Astrocyte (in vitro differentiated cells and primary cell): Measurements from ENCODE around the gene ARID3C. TPM values are rescaled to one million over a fixed set of nuclear protein-coding genes. Genes with fewer than 3 reads are reported as not detected.
A peak's percentile ranks its signal among the peaks of the same experiment; 100 is the strongest.

Source experiments
- DNase-seq: peaks from one replicate; pipeline ENCODE4 v3.0.0-alpha.2; 2010; ENCODE audit warnings: low read depth
- FAIRE-seq: peaks from 2 replicates; lab custom pipeline; 2011; peaks lifted over from hg19 to GRCh38; lab: Jason Lieb, UNC
- H2AFZ ChIP-seq: 2 replicates; pipeline ENCODE4 v1.6.0; 2012; ENCODE audit warnings: low read depth, low read length, inconsistent platforms
- H3K27ac ChIP-seq: 2 replicates; pipeline ENCODE4 v1.5.1; 2011; ENCODE audit warnings: low read depth, low read length, inconsistent platforms
- H3K27me3 ChIP-seq: 2 replicates; pipeline ENCODE4 v1.6.0; 2011; ENCODE audit warnings: low read length, inconsistent platforms; ENCODE audit not compliant: insufficient read depth
- H3K36me3 ChIP-seq: 2 replicates; pipeline ENCODE4 v1.5.1; 2011; ENCODE audit warnings: low read length, inconsistent platforms; ENCODE audit not compliant: insufficient read depth
- H3K4me1 ChIP-seq: 2 replicates; pipeline ENCODE4 v1.5.1; 2011; ENCODE audit warnings: low read length, inconsistent platforms; ENCODE audit not compliant: insufficient read depth
- H3K4me2 ChIP-seq: 2 replicates; pipeline ENCODE4 v1.6.0; 2012; ENCODE audit warnings: low read length, inconsistent platforms
- H3K4me3 ChIP-seq: 2 replicates; pipeline ENCODE4 v1.5.1; 2011; ENCODE audit warnings: low read depth, mild to moderate bottlenecking, low read length, inconsistent platforms; ENCODE audit not compliant: insufficient read depth
- H3K79me2 ChIP-seq: 2 replicates; pipeline ENCODE4 v1.6.0; 2012; ENCODE audit warnings: mild to moderate bottlenecking, low read length, inconsistent platforms; ENCODE audit not compliant: insufficient read depth
- H3K9ac ChIP-seq: 2 replicates; pipeline ENCODE4 v1.6.0; 2012; ENCODE audit warnings: mild to moderate bottlenecking, low read length, inconsistent platforms
- H3K9me3 ChIP-seq: 2 replicates; pipeline ENCODE4 v1.5.1; 2012; ENCODE audit warnings: low read depth, mild to moderate bottlenecking, low read length, inconsistent platforms; ENCODE audit not compliant: insufficient read depth
- H4K20me1 ChIP-seq: 2 replicates; pipeline ENCODE4 v1.6.0; 2012; ENCODE audit warnings: low read length, inconsistent platforms; ENCODE audit not compliant: insufficient read depth
- H3K27ac Mint-ChIP-seq: one replicate; pipeline ENCODE4 v1.8.0; 2021; ENCODE audit warnings: mild to moderate bottlenecking, mixed read lengths; ENCODE audit not compliant: unreplicated experiment
- H3K27me3 Mint-ChIP-seq: one replicate; pipeline ENCODE4 v1.8.0; 2021; ENCODE audit warnings: low read depth, mixed read lengths; ENCODE audit not compliant: unreplicated experiment
- H3K36me3 Mint-ChIP-seq: one replicate; pipeline ENCODE4 v1.8.0; 2021; ENCODE audit warnings: low read depth, mixed read lengths; ENCODE audit not compliant: unreplicated experiment
- H3K4me1 Mint-ChIP-seq: one replicate; pipeline ENCODE4 v1.8.0; 2021; ENCODE audit warnings: low read depth, mixed read lengths; ENCODE audit not compliant: unreplicated experiment
- H3K4me3 Mint-ChIP-seq: one replicate; pipeline ENCODE4 v1.8.0; 2021; ENCODE audit warnings: mild to moderate bottlenecking, moderate library complexity, mixed read lengths; ENCODE audit not compliant: unreplicated experiment
- H3K9me3 Mint-ChIP-seq: one replicate; pipeline ENCODE4 v1.8.0; 2021; ENCODE audit warnings: mild to moderate bottlenecking, mixed read lengths; ENCODE audit not compliant: unreplicated experiment
- CTCF ChIP-seq: IDR thresholded peaks from 2 replicates; pipeline ENCODE4 v1.5.1; 2011; ENCODE audit warnings: low read depth, mild to moderate bottlenecking, inconsistent platforms, low read length, moderate library complexity; ENCODE audit not compliant: insufficient read depth
- EZH2 ChIP-seq: IDR thresholded peaks from 2 replicates; pipeline ENCODE4 v1.6.1; 2012; ENCODE audit warnings: mild to moderate bottlenecking, low read length, inconsistent platforms; ENCODE audit not compliant: insufficient read depth
- total RNA-seq: library from RNA; stranded (reverse); gene quantifications from 2 replicates; pipeline ENCODE4 v1.2.1, GENCODE V29; 2021

ARID3C gene
- total RNA-seq, 1 donor from 2014 or later: 0.16 TPM

- H2AFZ ChIP-seq: no peak overlapping the region
- H3K36me3 ChIP-seq: no peaks in the 10 kb centered on the region
- DNase-seq (no peak), FAIRE-seq (no peak)
- Mint-ChIP-seq H3K27me3 (peaks cover 37% of the 10 kb centered on the region), H3K9me3 (no peaks in the 10 kb centered on the region), H3K4me1 (peaks cover 25% of the 10 kb centered on the region), H3K36me3 (no peaks in the 10 kb centered on the region), H3K27ac (peak overlapping the region; percentile 8), H3K4me3 (peak overlapping the region; percentile 23)
- H3K9me3 ChIP-seq: no peaks in the 10 kb centered on the region
- no peak overlapping the region for H3K4me2 ChIP-seq
- no peak overlapping the region for H3K9ac ChIP-seq
- H3K79me2 ChIP-seq: no peaks in the 10 kb centered on the region
- H3K4me3 ChIP-seq: no peak overlapping the region
- H4K20me1 ChIP-seq: peaks cover 15% of the 10 kb centered on the region
- no peak for TF ChIP-seq CTCF
- no peak for TF ChIP-seq EZH2
- H3K27me3 ChIP-seq: peaks cover 64% of the 10 kb centered on the region
- H3K27ac ChIP-seq: no peak overlapping the region
- H3K4me1 ChIP-seq: peaks cover 4% of the 10 kb centered on the region
Observed at GRCh38 chr9:34579104-34579807, 49.6 kb downstream of the ARID3C start.

- Mint-ChIP-seq H3K27ac (peak overlapping the region; percentile 68), H3K4me1 (peaks cover 28% of the 10 kb centered on the region), H3K36me3 (no peaks in the 10 kb centered on the region), H3K9me3 (no peaks in the 10 kb centered on the region), H3K27me3 (peaks cover 32% of the 10 kb centered on the region), H3K4me3 (peak overlapping the region; percentile 73)
- FAIRE-seq (no peak), DNase-seq (peak; percentile 55)
- Histone ChIP-seq H3K4me3 (no peak overlapping the region), H2AFZ (peak overlapping the region; percentile 66), H3K4me2 (peak overlapping the region; percentile 76), H3K4me1 (peaks cover 4% of the 10 kb centered on the region), H3K36me3 (no peaks in the 10 kb centered on the region), H4K20me1 (peaks cover 15% of the 10 kb centered on the region), H3K79me2 (no peaks in the 10 kb centered on the region), H3K9me3 (no peaks in the 10 kb centered on the region), H3K27me3 (peaks cover 58% of the 10 kb centered on the region), H3K27ac (no peak overlapping the region), H3K9ac (no peak overlapping the region)
- TF ChIP-seq CTCF (no peak), EZH2 (no peak)
Observed at GRCh38 chr9:34578241-34579103, 50.4 kb downstream of the ARID3C start.
